GM23338 (cell line): Measurements from ENCODE around the gene SERINC5.

Source experiments
- CTCF ChIP-seq, 2 experiments: fragments of 200-600 bp in 1 of 2; sonication (generic) in 1 of 2; conservative IDR thresholded peaks; 2 replicates each; pipeline versions ENCODE4 v1.5.1 to v1.6.1; 2016 to 2017; ENCODE audit warnings: antibody characterized with exemption in 2 of 2, low read depth in 2 of 2, mild to moderate bottlenecking in 2 of 2, moderate library complexity in 1 of 2
- EZH2 ChIP-seq: fragments of 200-600 bp; sonication (generic); IDR thresholded peaks from one replicate; pipeline ENCODE4 v1.8.0; 2017; ENCODE audit warnings: antibody characterized with exemption, mild to moderate bottlenecking, low read depth; ENCODE audit not compliant: unreplicated experiment
- EZH2phosphoT487 ChIP-seq: fragments of 200-600 bp; sonication (generic); IDR thresholded peaks from one replicate; pipeline ENCODE4 v1.8.1; 2018; ENCODE audit warnings: antibody characterized with exemption; ENCODE audit not compliant: unreplicated experiment
- JUNB ChIP-seq: IDR thresholded peaks from one replicate; pipeline ENCODE4 v1.6.1; 2016; ENCODE audit warnings: antibody characterized with exemption; ENCODE audit not compliant: unreplicated experiment
- REST ChIP-seq: IDR thresholded peaks from one replicate; pipeline ENCODE4 v1.6.1; 2018; ENCODE audit warnings: antibody characterized with exemption; ENCODE audit not compliant: unreplicated experiment
- STAT1 ChIP-seq: IDR thresholded peaks from one replicate; pipeline ENCODE4 v1.6.1; 2016; ENCODE audit warnings: antibody characterized with exemption; ENCODE audit not compliant: unreplicated experiment

DNA sequence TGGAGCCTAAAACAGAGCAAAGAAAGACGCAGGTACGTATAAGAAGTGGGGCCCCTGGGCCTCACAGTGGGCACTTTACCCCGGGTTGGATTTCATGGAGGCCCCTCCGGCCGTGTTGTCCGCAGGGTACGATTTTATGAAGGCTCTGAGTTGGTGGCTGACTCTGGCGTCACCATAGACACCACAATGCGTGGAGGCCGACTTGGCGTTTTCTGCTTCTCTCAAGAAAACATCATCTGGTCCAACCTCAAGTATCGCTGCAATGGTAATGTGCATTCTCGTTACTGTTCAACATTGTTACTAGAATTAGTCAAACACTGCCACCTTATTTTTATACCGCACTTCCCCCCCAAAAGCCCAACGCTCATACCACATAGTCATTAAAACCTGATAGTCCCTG lies 173.6 kb downstream of the SERINC5 start:
- TF ChIP-seq CTCF (conservative IDR thresholded peaks at IDR 0.05; ENCODE audit: low read depth in 2 of 2) (no peak), REST (no peak), EZH2 (no peak), EZH2phosphoT487 (no peak), STAT1 (no peak), JUNB (no peak)
